ENCODE data around the gene CTRB1. TPM values are rescaled to one million over a fixed set of nuclear protein-coding genes. Genes with fewer than 3 reads are reported as not detected.

Gene CTRB1
- total RNA-seq, 1 donor from 2014 or later: not detected

GRCh38 chr16:75179208-75179607 is 39.6 kb upstream of the CTRB1 start:
- DNase-seq (ENCODE audit: low read depth) (no peak), FAIRE-seq (no peak)
- no peaks in the 10 kb centered on the region for H3K36me3 ChIP-seq (ENCODE audit: control insufficient read depth, insufficient read depth, low read length)
- no peak for TF ChIP-seq CTCF (IDR thresholded peaks at IDR 0.05; ENCODE audit: insufficient read depth, low read length, severe bottlenecking)
- no peak overlapping the region for H3K4me3 ChIP-seq (ENCODE audit: low read depth, low read length)
- no peaks in the 10 kb centered on the region for H3K27me3 ChIP-seq (ENCODE audit: control insufficient read depth, insufficient read depth, low read length)

GRCh38 chr16:75181630-75182029 is 37.2 kb upstream of the CTRB1 start:
- Histone ChIP-seq H3K27me3 (ENCODE audit: control insufficient read depth, insufficient read depth, low read length) (no peaks in the 10 kb centered on the region), H3K36me3 (ENCODE audit: control insufficient read depth, insufficient read depth, low read length) (no peaks in the 10 kb centered on the region), H3K4me3 (ENCODE audit: low read depth, low read length) (no peak overlapping the region)
- DNase-seq (ENCODE audit: low read depth) (no peak), FAIRE-seq (no peak)
- TF ChIP-seq CTCF (IDR thresholded peaks at IDR 0.05; ENCODE audit: insufficient read depth, low read length, severe bottlenecking): no peak

GRCh38 chr16:75188832-75189477 is 29.8 kb upstream of the CTRB1 start:
- H3K27me3 ChIP-seq (ENCODE audit: control insufficient read depth, insufficient read depth, low read length): no peaks in the 10 kb centered on the region
- no peak for FAIRE-seq

GRCh38 chr16:75189638-75190245 is 29.0 kb upstream of the CTRB1 start:
- TF ChIP-seq CTCF (IDR thresholded peaks at IDR 0.05; ENCODE audit: insufficient read depth, low read length, severe bottlenecking): no peak
- Histone ChIP-seq H3K27me3 (ENCODE audit: control insufficient read depth, insufficient read depth, low read length) (no peaks in the 10 kb centered on the region), H3K36me3 (ENCODE audit: control insufficient read depth, insufficient read depth, low read length) (no peaks in the 10 kb centered on the region), H3K4me3 (ENCODE audit: low read depth, low read length) (no peak overlapping the region)
- FAIRE-seq (no peak), DNase-seq (ENCODE audit: low read depth) (no peak)

More at GRCh38 chr16:75188832-75189477, 29.8 kb upstream of the CTRB1 start:
- Histone ChIP-seq H3K36me3 (ENCODE audit: control insufficient read depth, insufficient read depth, low read length) (no peaks in the 10 kb centered on the region), H3K4me3 (ENCODE audit: low read depth, low read length) (no peak overlapping the region)
- DNase-seq (ENCODE audit: low read depth): peak; percentile 8
- no peak for TF ChIP-seq CTCF (IDR thresholded peaks at IDR 0.05; ENCODE audit: insufficient read depth, low read length, severe bottlenecking)

GRCh38 chr16:75192606-75193264 is 26.1 kb upstream of the CTRB1 start:
- no peak overlapping the region for H3K4me3 ChIP-seq (ENCODE audit: low read depth, low read length)
- peak; percentile 37 for DNase-seq (ENCODE audit: low read depth)
- H3K36me3 ChIP-seq (ENCODE audit: control insufficient read depth, insufficient read depth, low read length): no peaks in the 10 kb centered on the region
- peak; percentile 99 for FAIRE-seq
- H3K27me3 ChIP-seq (ENCODE audit: control insufficient read depth, insufficient read depth, low read length): peaks cover 2% of the 10 kb centered on the region
- no peak for TF ChIP-seq CTCF (IDR thresholded peaks at IDR 0.05; ENCODE audit: insufficient read depth, low read length, severe bottlenecking)
